ENCODE results near the gene OR2S2. TPM values are rescaled to one million over a fixed set of nuclear protein-coding genes. Genes with fewer than 3 reads are reported as not detected.
"Not testable (repeated sequence)": the region's sequence is repeated elsewhere in the genome, so short reads cannot be mapped to it uniquely, and the experiment has no call there.

Gene OR2S2
- total RNA-seq, 1 donor from 2014 or later, result not detected

DNA sequence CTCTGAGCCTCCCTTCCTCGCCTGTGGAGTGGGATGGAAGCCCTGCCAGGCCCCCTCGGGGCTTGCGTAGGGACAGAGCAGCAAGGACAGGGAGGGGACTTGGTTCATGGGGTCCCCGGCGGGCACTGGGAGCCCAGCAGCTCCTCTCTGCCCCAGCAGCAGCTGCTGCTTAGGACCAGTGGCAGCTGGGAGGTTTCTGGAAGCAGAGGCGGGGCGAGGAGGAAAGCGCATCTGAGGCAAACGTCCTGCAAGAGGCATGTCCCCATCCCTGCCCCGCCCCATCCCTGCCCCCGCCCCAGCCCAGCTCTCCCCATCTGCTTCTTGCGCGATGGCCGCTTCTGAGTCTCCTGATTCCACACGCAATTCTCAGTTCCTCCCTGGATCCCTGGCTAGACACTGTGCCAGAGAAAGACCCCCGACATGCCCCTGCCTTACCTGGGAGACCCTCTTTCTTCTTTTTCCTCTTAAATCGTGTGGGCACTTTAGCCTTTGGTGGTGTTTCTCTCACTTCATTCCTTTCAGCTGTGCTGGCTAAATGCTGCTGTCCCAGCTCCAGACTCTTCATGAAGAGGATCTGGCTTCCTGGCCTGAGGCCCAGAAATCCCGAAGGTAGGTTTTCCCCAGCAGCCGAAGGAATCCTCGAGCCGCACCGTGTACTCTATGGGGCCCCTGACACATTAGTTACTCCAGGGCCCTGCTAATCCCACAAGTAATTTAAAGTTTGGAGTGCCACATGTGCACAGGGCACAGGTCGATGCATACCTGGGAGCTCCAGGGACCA lies 4.4 kb upstream of the OR2S2 start:
- no peak for ATAC-seq

GRCh38 chr9:35960039-35960655 lies 2.2 kb upstream of the OR2S2 start:
- no peak for ATAC-seq

DNA sequence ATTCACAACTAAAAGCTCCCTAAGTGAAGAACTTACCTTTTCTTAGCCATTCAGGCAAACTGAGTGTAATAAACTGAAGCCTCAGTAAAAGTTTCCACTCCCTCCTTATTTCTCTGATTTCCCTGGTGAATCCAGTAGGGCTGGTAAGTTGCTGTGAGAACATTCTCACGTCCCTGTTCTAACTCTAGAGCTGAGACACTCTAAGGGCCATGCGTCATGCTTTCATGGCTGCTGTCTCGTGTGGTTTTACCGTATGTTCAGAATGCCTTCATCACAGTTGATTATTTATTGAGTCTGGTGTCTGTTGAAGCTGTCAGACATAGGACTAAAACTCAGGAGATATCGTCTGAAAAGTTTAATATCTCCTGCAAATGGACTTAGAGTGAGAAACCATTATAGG lies 1.3 kb downstream of the OR2S2 start:
- no peak for ATAC-seq

GRCh38 chr9:35954942-35955546 lies 2.9 kb downstream of the OR2S2 start:
- ATAC-seq, result peak; percentile 69

GRCh38 chr9:35952526-35953191 lies 5.3 kb downstream of the OR2S2 start:
- ATAC-seq, result no peak

DNA sequence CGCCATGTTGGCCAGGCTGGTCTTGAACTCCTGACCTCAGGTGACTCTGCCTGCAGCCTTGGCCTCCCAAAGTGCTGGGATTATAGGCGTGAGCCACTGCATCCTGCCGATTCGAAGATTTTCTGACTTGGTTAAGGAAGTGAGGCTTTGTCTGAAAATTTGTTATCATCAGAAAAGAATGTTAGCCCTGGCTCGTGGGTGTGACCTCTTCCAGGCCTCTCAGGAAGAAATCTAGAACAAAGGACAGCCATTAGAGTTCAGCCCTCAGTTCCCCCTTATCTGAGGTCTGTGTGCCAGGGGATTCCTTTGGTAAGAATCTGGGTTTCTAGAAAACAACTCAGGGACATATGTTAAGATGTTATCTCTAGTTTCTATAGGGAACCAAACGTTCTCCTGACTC lies 6.2 kb downstream of the OR2S2 start:
- ATAC-seq, result peak; percentile 38

DNA sequence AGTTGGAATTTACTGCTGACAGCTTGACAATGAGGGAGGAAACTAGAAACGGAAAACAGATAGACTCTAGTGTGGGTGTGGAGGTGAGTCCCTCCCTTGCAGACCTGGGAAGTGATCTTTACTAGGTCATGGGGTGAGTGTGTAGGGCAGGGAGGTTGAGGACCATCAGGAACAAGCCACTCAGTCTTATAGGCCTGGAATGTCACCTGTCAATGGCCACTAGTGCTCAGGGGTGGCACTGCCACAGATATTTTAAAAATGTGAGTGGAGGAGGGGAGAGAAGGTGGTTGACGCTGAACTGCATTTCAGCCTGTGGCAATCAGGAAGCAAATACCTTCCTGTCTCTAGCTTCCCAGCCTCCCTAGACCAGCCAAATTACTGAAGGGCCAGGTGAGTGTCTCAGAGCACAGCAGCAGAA lies 9.0 kb downstream of the OR2S2 start:
- ATAC-seq, result peak; percentile 67

DNA sequence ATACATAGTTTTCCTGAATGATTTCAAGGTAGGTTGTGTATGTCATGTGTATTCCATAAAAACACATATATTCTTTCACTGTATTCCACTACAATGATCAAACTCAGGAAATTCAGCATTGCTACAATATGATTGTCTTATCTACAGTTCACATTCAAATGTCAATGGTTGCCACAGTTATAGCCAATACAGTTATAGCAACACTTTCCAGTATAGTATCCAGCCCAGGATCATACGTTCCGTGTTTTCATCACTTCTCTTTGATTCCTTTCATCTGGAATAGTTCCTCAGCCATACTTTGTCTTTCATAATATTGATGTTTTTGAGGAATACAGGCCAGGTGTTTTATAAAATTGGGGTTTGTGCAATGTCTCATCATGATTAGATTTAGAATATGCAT lies 9.5 kb downstream of the OR2S2 start:
- ATAC-seq, result no peak

GRCh38 chr9:35945341-35946018 lies 12.5 kb downstream of the OR2S2 start:
- peak; percentile 69 for ATAC-seq

- ATAC-seq, result no peak
Measured at GRCh38 chr9:35944841-35945240, 13.1 kb downstream of the OR2S2 start.

GRCh38 chr9:35944173-35944572 lies 13.8 kb downstream of the OR2S2 start:
- ATAC-seq, result no peak

DNA sequence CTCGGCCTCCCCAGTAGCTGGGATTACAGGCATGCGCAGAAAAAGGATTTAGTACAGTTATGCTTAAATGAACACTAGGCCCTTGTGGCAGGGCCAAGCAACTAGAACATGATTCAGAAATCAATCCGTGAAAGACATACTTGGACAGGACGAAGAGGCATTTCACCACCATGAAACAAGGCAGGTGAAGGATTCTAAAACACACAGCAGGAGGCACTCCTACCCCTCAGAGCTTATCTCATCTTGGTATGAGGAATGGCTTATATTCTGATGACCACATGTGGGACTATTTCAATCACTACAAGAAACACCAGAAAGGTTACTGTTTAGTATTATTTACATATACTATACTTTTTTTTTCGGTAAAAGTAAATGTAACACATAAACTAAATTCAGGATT lies 15.7 kb downstream of the OR2S2 start:
- no peak for ATAC-seq

- ATAC-seq, result no peak
Measured at GRCh38 chr9:35940458-35941407, 17.2 kb downstream of the OR2S2 start.

- no peak for ATAC-seq
Measured at GRCh38 chr9:35939679-35940250, 18.2 kb downstream of the OR2S2 start.

DNA sequence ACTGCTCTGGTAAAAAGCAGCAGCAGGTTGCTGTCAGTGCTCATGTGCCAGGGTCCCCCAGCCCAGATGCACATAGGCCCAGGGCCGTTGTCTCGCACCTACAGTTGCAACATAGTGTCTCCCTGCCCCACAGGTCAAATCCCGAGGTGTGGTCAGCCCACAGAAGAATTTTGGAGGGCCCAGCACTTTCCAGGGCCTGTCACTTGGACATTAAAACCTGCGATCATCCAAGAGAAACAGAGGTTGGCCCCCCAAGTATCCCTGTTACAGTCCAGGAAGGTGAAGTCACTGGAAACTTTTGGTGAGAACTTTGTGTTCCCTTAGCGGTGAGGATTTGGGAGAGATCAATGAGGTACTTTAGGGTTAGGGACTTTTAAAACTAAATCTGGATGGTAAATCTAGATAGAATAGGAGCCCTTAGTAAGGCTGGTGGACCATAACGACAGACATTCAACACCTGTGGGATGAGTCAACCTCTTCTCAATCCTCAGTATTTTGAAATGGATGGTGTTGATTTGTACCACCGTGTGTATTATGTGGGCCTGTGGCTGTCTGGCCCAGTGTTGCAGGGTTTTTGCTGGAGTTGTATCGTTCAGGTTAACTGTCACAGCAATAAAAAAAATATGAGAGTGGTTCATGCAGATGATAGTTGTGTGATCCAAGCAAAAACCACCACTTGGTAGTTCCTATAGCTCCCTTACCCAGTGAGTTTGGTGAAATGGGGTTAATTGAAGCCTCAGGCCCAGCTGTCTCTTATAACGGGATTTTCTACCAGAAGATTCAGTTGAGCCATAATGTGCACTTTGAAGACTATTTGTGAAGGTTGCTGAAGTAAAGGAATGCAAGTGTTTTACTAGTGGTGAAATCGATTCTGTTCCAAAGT lies 19.2 kb downstream of the OR2S2 start:
- no peak for ATAC-seq

DNA sequence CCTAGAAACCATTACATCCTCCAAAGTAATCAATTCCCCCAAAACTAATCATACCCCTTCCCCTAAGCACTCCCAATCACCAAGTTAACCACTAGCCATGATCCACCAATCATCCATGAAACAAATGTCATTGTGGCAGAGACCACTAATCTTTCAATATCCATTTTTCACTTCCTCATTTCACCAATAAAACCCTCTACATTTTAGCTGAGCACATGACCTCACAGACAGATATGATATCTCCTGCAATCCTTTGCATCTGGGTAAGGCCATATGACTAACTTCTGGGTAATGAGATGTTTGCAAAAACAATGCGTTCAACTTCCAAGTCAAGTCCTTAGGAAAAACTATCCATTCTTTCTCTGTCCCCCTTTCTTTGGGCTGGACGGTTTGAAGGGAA lies 20.7 kb downstream of the OR2S2 start:
- ATAC-seq, result no peak

DNA sequence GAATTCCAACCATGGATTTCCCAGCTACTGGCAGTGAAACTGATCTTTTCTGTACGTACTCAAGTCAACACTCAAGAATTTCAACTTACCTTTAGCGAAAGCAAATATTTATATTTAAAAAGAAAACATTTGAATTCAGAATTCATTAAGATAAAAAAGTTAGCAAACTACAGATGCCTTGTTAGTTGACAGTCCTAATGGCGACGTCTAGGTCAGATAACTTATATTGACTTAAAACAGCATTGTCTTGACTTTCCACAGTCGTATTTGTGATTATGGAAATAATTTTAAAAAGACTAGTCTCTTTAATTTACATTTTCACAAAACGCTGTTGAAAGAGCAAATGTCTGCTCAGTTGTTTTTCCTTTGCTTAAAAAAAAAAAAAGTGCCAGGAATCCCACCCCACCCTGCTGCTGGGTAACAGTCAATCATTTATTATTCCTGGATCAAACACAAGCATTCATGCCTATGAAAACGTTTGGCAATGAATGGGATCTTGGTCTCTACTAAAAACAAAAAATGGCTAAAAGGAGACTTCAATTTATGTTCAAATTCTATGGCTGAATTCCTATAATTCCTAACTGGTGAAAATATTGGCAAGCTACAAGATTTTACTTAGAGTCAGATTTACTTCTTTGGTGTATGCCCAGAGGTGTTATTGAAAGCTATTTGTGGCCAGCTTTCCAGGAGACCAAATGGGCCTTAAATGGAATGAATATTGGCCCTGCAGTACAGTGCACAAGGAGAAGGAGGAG lies 22.0 kb downstream of the OR2S2 start:
- no peak for ATAC-seq

GRCh38 chr9:35935261-35935660 lies 22.7 kb downstream of the OR2S2 start:
- ATAC-seq, result no peak

DNA sequence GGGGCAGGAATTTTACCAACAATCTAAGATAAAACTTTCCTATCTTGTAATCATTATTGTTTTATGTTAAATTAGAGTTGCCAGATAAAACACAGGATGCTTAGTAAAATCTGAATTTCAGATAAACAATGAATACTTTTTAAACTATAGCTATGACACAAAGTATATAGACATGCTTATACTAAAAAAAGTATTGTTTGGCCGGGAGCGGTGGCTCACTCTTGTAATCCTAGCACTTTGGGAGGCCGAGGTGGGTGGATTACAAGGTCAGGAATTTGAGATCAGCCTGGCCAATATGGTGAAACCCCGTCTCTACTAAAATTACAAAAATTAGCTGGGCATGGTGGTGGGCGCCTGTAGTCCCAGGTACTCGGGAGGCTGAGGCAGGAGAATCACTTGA lies 23.9 kb downstream of the OR2S2 start:
- ATAC-seq, result not testable (repeated sequence)
